K562 (cell line): Measurements from ENCODE around the gene ASIC3. TPM values are rescaled to one million over a fixed set of nuclear protein-coding genes. Genes with fewer than 3 reads are reported as not detected.

ENCODE experiments used
- ARID1B ChIP-seq: fragments of 450-650 bp; IDR thresholded peaks from 2 replicates; pipeline ENCODE4 v1.6.1; 2016; ENCODE audit warnings: antibody characterized with exemption, mild to moderate bottlenecking, inconsistent platforms
- ATF3 ChIP-seq, 2 experiments: fragments of 450-650 bp in 1 of 2; sonication (generic) in 1 of 2; formaldehyde crosslinking in 1 of 2; IDR thresholded peaks in 1 of 2; conservative IDR thresholded peaks in 1 of 2; 2 replicates each; pipeline versions ENCODE4 v1.6.1 to v1.8.1; 2016 to 2023; ENCODE audit warnings: mild to moderate bottlenecking in 2 of 2, moderate library complexity in 2 of 2, inconsistent platforms in 1 of 2, missing genetic modification reagents in 1 of 2
- CREM ChIP-seq: IDR thresholded peaks from 2 replicates; pipeline ENCODE4 v1.6.1; 2014; ENCODE audit warnings: antibody characterized with exemption, low read depth
- DMBX1 ChIP-seq: fragments of 250-450 bp; sonication (Bioruptor Pico); IDR thresholded peaks from 2 replicates; pipeline ENCODE4 v1.8.0; 2022; ENCODE audit warnings: inconsistent platforms, mild to moderate bottlenecking, moderate library complexity, borderline replicate concordance
- HSF4 ChIP-seq: fragments of 250-450 bp; sonication (Bioruptor Pico); IDR thresholded peaks from 2 replicates; pipeline ENCODE4 v2.1.2; 2022; ENCODE audit warnings: mild to moderate bottlenecking, moderate library complexity, borderline replicate concordance
- MNT ChIP-seq, 2 experiments: fragments of 450-650 bp; conservative IDR thresholded peaks; 2 replicates each; pipeline ENCODE4 v1.6.1; 2017; ENCODE audit warnings: mild to moderate bottlenecking in 2 of 2, moderate library complexity in 2 of 2
- RNF2 ChIP-seq: sonication (generic); IDR thresholded peaks from 2 replicates; pipeline ENCODE4 v1.6.1; 2016
- ZMIZ1 ChIP-seq, 2 experiments: fragments of 150-350 bp in 1 of 2; IDR thresholded peaks; 2 replicates each; pipeline ENCODE4 v1.6.1; 2012 to 2016; ENCODE audit warnings: low read depth in 2 of 2, low read length in 2 of 2, mild to moderate bottlenecking in 1 of 2, moderate library complexity in 1 of 2
- ZNF12 ChIP-seq: sonication (generic); formaldehyde crosslinking; IDR thresholded peaks from 2 replicates; pipeline ENCODE4 v1.4.0; 2020; ENCODE audit warnings: mild to moderate bottlenecking, missing genetic modification reagents
- ZNF316 ChIP-seq: fragments of 450-650 bp; IDR thresholded peaks from 2 replicates; pipeline ENCODE4 v1.6.1; 2016
- ZNF75A ChIP-seq: fragments of 450-650 bp; formaldehyde crosslinking; IDR thresholded peaks from 2 replicates; pipeline ENCODE4 v1.4.0; 2020; ENCODE audit warnings: mild to moderate bottlenecking
- ZNF76 ChIP-seq: fragments of 250-450 bp; sonication (Bioruptor Pico); IDR thresholded peaks from 2 replicates; pipeline ENCODE4 v1.4.0; 2020; ENCODE audit warnings: mild to moderate bottlenecking, moderate library complexity, borderline replicate concordance
- polyA plus RNA-seq, 8 experiments: library from polyadenylated mRNA; depleted of rRNA in 4 of 8; stranded (reverse) in 5 of 8; unstranded in 3 of 8; fragments of >200 nt; fragmentation: Nextera tagmentation in 2 of 8; fragmentation: Illumina TruSeq in 1 of 8; extraction: Ambion mirVana in 2 of 8; extraction: Trizol in 1 of 8; gene quantifications; 2 replicates each; pipeline versions ENCODE4 v1.2.1 to v1.2.3, GENCODE V29; 2011 to 2014; ENCODE audit warnings: inconsistent platforms in 1 of 8, missing spikeins in 1 of 8
- total RNA-seq, 7 experiments: library from RNA; depleted of rRNA in 6 of 7; stranded (reverse); fragments of >200 nt in 6 of 7; fragmentation: Illumina TruSeq in 2 of 7; extraction: Trizol in 2 of 7; gene quantifications; 2 replicates each; pipeline versions ENCODE4 v1.2.1 to v1.2.3, GENCODE V29; 2011 to 2021; ENCODE audit warnings: low replicate concordance in 1 of 7
- TF ChIP-seq, protein P1 (sequence below): fragments of 450-650 bp; formaldehyde crosslinking; IDR thresholded peaks from 2 replicates; pipeline ENCODE4 v1.4.0; 2020; ENCODE audit warnings: mild to moderate bottlenecking, moderate library complexity
- TF ChIP-seq, protein P2 (sequence below), 2 experiments: fragments of 250-450 bp in 1 of 2; fragments of 450-650 bp in 1 of 2; sonication (Bioruptor Pico) in 1 of 2; IDR thresholded peaks; 2 replicates each; pipeline versions ENCODE4 v1.6.1 to v1.8.0; 2016 to 2021; ENCODE audit warnings: mild to moderate bottlenecking in 2 of 2, moderate library complexity in 2 of 2, missing compliant biosample characterization in 1 of 2, missing genetic modification characterization in 1 of 2

ASIC3 gene
- total and polyA plus RNA-seq, 9 of the 15 experiments (the other 6 are each of a cell fraction or from before 2014, with no cell fraction given), result 0.11 to 5.0 (median 0.87) TPM

DNA sequence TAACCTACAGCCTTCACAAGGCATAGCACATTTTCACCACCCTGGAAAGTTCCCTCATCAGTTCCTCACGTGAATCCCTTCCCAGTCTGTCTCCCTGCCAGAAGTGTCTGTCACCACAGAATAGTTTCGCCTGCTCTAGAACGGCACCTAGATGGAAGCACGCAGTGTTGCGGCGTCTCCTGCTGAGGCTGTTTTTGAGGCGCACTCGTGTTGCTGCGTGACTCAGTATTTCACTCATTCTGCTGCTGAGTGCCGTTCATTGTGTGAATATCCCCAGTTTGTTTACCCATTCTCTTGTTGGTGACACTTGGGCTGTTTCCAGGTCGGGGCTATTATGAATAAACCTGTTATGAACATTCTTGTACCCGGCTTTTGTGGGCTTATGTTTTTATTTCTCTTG lies 44.8 kb upstream of the ASIC3 start (continued):
- no peak for TF ChIP-seq ZNF12 (CRISPR knock-in tag)
- TF ChIP-seq, protein P1, sequence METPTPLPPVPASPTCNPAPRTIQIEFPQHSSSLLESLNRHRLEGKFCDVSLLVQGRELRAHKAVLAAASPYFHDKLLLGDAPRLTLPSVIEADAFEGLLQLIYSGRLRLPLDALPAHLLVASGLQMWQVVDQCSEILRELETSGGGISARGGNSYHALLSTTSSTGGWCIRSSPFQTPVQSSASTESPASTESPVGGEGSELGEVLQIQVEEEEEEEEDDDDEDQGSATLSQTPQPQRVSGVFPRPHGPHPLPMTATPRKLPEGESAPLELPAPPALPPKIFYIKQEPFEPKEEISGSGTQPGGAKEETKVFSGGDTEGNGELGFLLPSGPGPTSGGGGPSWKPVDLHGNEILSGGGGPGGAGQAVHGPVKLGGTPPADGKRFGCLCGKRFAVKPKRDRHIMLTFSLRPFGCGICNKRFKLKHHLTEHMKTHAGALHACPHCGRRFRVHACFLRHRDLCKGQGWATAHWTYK (CRISPR knock-in tag), result no peak
- peak; percentile 68 for TF ChIP-seq ZNF316
- TF ChIP-seq ATF3 (IDR thresholded peaks at IDR 0.05), result peak; percentile 47
- TF ChIP-seq ATF3 (CRISPR knock-in tag; conservative IDR thresholded peaks at IDR 0.05), result peak; percentile 83
- no peak for TF ChIP-seq ZNF76 (CRISPR knock-in tag)
- TF ChIP-seq ZNF75A, result no peak
- TF ChIP-seq CREM, result 0 out of 2 replicates have a peak, but pooled peaks have one; percentile 23
- 0 out of 2 replicates have a peak, but pooled peaks have one; percentile 44 for TF ChIP-seq ARID1B
- TF ChIP-seq HSF4 (CRISPR knock-in tag), result no peak
- no peak for TF ChIP-seq RNF2
- TF ChIP-seq, protein P2, sequence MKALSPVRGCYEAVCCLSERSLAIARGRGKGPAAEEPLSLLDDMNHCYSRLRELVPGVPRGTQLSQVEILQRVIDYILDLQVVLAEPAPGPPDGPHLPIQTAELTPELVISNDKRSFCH (CRISPR knock-in tag; IDR thresholded peaks at IDR 0.05), result no peak
- TF ChIP-seq, protein P2 (tag; IDR thresholded peaks at IDR 0.05), result no peak
- TF ChIP-seq MNT (conservative IDR thresholded peaks at IDR 0.05), result peak in 1 of 2 experiments; percentile 57; a peak in 1 of 4 replicates
- no peak for TF ChIP-seq DMBX1 (CRISPR knock-in tag)
- peak in 1 of 2 experiments; percentile 49; a peak in 1 of 4 replicates for TF ChIP-seq ZMIZ1 (IDR thresholded peaks at IDR 0.05; ENCODE audit: low read depth in 2 of 2, low read length in 2 of 2)
